ENCODE data around the gene CYP46A1. TPM values are rescaled to one million over a fixed set of nuclear protein-coding genes. Genes with fewer than 3 reads are reported as not detected.

The CYP46A1 gene
- total RNA-seq, 4 donors from 2014 or later, result 0.04 to 1.1 TPM; not detected in 2

DNA sequence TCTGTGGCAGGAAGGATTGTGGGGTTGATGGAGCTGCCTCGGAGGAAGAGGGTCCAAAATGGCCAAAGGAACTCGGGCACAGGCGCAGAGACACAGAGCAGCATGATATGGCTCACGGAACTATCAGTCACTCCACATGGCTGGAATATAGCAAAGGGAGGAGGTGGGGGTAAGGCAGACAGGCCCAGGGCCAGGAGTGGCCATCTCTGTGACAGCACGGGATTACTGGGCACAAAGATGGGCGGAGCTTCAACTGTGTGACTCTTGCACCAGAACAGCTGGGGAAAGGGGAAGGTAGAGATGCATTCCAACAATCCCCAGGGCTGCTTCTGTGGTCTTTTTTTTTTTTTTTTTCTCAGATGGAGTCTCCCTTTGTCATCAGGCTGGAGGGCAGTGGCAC lies 84.3 kb downstream of the CYP46A1 start:
- Histone ChIP-seq H3K27me3 (no peaks in the 10 kb centered on the region), H3K27ac (peak overlapping the region in 2 of 4 donors; percentile 21 to 38), H3K4me1 (peaks cover 0 to 33% (median 6%) of the 10 kb centered on the region in 3 donors), H3K4me3 (no peak overlapping the region), H3K9me3 (no peaks in the 10 kb centered on the region), H3K36me3 (no peaks in the 10 kb centered on the region)
- WGBS, 2 donors, result 66 to 71% methylated on average over 6 of the region's 6 CpGs
- TF ChIP-seq POLR2A (IDR thresholded peaks at IDR 0.05), result no peak
- intact Hi-C loops (cut with DNase I), result no loop called here
- no peak for DNase-seq

DNA sequence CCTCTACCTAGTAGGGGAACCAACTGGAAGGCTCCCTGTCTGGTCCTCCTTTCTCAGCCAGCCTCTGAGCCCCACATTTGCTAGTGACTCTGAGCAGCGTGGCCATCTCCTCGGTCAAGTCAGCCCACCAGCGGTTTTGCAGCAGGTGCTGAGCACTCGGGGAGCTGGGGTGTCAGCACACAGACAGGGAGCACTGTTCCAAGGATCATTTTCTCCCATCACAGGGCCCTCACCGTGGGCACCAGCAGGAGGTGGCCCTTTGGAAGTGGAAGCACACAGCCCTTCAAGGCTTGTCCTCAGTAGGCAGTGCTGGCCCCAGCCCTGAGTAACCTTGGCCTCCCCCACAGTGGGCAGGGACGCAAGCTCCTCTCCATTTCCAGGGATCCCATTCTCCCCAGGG lies 85.0 kb downstream of the CYP46A1 start:
- H3K9me3 ChIP-seq, result no peaks in the 10 kb centered on the region
- TF ChIP-seq, protein P1, sequence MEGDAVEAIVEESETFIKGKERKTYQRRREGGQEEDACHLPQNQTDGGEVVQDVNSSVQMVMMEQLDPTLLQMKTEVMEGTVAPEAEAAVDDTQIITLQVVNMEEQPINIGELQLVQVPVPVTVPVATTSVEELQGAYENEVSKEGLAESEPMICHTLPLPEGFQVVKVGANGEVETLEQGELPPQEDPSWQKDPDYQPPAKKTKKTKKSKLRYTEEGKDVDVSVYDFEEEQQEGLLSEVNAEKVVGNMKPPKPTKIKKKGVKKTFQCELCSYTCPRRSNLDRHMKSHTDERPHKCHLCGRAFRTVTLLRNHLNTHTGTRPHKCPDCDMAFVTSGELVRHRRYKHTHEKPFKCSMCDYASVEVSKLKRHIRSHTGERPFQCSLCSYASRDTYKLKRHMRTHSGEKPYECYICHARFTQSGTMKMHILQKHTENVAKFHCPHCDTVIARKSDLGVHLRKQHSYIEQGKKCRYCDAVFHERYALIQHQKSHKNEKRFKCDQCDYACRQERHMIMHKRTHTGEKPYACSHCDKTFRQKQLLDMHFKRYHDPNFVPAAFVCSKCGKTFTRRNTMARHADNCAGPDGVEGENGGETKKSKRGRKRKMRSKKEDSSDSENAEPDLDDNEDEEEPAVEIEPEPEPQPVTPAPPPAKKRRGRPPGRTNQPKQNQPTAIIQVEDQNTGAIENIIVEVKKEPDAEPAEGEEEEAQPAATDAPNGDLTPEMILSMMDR (IDR thresholded peaks at IDR 0.05), result no peak
- TF ChIP-seq POLR2A (IDR thresholded peaks at IDR 0.05), result no peak
- no peak overlapping the region for H3K4me3 ChIP-seq
- peaks cover 0 to 4% (median 0%) of the 10 kb centered on the region in 4 donors for H3K27me3 ChIP-seq
- DNase-seq, result no peak
- H3K4me1 ChIP-seq, result peaks cover 0 to 40% (median 13%) of the 10 kb centered on the region in 3 donors
- H3K36me3 ChIP-seq, result no peaks in the 10 kb centered on the region
- no peak overlapping the region for H3K27ac ChIP-seq
- intact Hi-C loops (cut with DNase I), result no loop called here
- 73% methylated on average over 3 of the region's 6 CpGs; no CpG with 5 or more reads in 1 of the 2 donors for WGBS, 2 donors

DNA sequence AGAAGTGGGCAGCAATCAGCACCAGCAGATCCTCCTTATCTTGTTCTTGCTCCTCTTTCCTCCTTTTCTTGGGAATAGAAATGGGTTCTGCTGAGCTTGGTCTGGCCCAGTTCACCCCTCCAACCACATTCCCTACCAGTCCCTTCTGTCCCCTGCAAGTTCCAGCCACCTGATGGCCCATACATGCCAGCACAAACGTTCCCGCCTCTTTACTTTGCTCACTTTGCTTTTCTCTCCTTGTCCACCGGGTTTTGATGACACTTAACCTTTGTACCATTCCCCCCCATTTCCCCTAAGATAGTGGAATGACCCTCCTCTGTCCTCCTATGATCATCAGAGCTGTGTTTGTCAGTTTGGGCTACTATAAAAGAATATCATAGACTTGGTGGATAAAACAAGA lies 85.7 kb downstream of the CYP46A1 start:
- peaks cover 0 to 47% (median 17%) of the 10 kb centered on the region in 3 donors for H3K4me1 ChIP-seq
- no peaks in the 10 kb centered on the region for H3K9me3 ChIP-seq
- WGBS, 2 donors, result 66 to 71% methylated on average over 3 of the region's 3 CpGs
- DNase-seq, result no peak
- H3K4me3 ChIP-seq, result no peak overlapping the region
- intact Hi-C loops (cut with DNase I), result no loop called here
- H3K27ac ChIP-seq, result no peak overlapping the region
- no peak for TF ChIP-seq POLR2A (IDR thresholded peaks at IDR 0.05)
- TF ChIP-seq, protein P1 (IDR thresholded peaks at IDR 0.05), result no peak
- H3K27me3 ChIP-seq, result peaks cover 0 to 10% (median 0%) of the 10 kb centered on the region in 4 donors
- no peaks in the 10 kb centered on the region for H3K36me3 ChIP-seq

DNA sequence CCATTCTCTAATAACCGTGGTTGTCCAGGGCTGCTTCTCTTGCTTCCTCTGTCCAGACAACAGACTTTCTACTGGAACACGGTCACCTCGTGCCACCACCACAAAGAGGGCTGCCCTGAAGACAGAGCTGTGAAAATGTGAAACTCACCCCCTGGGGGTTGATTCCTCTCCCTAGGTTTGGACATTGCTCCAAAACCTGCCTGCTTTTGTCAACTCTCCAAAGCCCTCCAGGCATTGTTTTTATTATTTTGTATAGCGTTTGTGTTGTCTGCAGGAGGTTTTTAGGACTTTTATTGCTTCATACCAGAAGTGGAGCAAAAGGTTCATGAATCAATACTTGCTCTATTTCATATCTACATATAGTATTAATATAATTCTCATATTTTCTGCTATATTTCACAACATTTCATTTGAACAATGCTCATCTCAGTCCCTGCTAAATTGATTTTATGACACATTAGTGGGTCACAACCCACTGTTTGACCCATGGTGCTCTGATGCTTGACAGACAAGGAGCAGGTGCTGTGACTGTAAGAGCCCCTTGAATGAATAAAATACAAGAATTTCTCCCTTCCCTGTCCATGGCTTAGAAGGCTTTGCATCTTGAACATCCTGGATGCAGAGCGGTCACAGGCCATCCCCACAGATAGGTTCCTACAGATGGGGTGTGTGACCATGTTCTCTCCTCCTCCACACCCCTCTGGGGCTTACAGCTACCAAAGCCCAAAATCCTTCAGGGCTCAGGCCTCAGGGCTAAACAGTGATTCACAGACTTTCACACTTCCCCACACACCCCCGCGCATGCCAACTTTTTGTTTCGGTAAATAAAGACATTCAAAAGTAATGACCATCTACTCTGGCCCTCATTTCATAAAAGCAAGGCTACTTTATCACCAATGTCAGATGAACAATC lies 88.5 kb downstream of the CYP46A1 start:
- TF ChIP-seq, protein P1 (IDR thresholded peaks at IDR 0.05), result no peak
- TF ChIP-seq POLR2A (IDR thresholded peaks at IDR 0.05), result no peak
- H3K27ac ChIP-seq, result peak overlapping the region in 2 of 4 donors; percentile 28 to 47
- no peak for DNase-seq
- no peaks in the 10 kb centered on the region for H3K9me3 ChIP-seq
- peaks cover 0 to 28% (median 0%) of the 10 kb centered on the region in 4 donors for H3K27me3 ChIP-seq
- no peaks in the 10 kb centered on the region for H3K36me3 ChIP-seq
- peaks cover 0 to 41% (median 17%) of the 10 kb centered on the region in 3 donors for H3K4me1 ChIP-seq
- WGBS, 2 donors, result 51 to 62% methylated on average over 6 to 7 of the region's 8 CpGs
- intact Hi-C loops (cut with DNase I), result no loop called here
- H3K4me3 ChIP-seq, result no peak overlapping the region

DNA sequence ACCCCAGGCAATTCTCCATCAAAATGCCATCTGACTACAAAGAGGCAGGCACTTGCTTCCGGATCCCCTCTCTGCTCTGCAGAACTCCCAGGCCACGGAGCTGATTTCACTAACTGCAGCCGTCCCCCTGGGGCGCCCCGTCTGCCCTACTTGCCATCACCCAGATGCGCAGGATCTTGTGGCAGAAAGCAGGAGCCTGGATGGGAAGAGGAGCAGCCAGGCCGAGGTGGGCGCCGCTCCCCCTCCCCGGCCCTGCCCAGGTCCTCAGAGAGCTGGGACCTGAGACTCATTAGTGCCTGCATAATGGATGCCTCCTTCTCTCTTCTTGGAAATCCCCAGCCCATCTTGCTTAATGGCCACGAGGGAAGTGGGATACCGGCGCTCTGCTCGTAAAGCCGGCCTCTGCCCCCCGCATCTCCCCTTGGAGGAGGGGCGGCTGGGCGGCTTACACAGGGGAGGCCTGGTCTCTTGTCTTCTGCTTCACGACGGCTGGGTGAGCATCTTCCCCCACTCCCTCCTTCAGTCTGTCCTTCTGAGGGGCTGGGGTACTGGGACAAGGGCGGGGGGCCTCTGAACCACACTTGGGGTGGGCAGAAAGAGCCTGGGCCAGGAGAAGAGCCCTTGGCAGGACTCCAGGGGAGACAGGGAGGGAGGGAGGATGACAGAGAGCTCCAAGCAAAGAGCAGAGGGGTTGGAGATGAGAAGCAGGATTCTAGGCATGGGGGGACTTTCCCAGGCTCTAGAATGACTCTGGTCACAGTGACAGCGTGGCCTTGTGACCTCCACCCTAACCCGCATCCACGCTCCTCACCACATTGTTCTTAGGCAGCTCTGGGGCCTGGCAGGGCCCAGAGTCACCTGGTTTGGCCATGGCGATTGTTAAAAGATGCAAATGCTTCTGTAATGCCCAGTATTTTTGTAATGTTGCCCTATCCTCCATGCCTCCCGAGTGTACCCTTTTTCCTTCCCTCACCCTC lies 89.7 kb downstream of the CYP46A1 start:
- 63 to 65% methylated on average over 13 of the region's 26 CpGs for WGBS, 2 donors
- Histone ChIP-seq H3K27me3 (peaks cover 0 to 32% (median 0%) of the 10 kb centered on the region in 4 donors), H3K4me1 (peaks cover 0 to 35% (median 17%) of the 10 kb centered on the region in 3 donors), H3K9me3 (peaks cover 0 to 6% (median 0%) of the 10 kb centered on the region in 3 donors), H3K36me3 (no peaks in the 10 kb centered on the region), H3K4me3 (no peak overlapping the region), H3K27ac (peak overlapping the region in 3 of 4 donors; percentile 47 to 53 (median 48))
- TF ChIP-seq, protein P1 (IDR thresholded peaks at IDR 0.05), result no peak
- TF ChIP-seq POLR2A (IDR thresholded peaks at IDR 0.05), result no peak
- intact Hi-C loops (cut with DNase I), result no loop called here
- DNase-seq, result no peak
